Activated CD8-positive, alpha-beta memory T cell treated with anti-CD3 and anti-CD28 coated beads, Interleukin-2, amount 10 ng/mL, durations not matched to agents 7 days and 5 days (primary cell): Measurements from ENCODE around the gene ATG4A. TPM values are rescaled to one million over a fixed set of nuclear protein-coding genes. Genes with fewer than 3 reads are reported as not detected.

ENCODE experiments used
- ATAC-seq: fragments of 150-1000 bp; cut with Tn5 transposase; one replicate; pipeline ENCODE4 v1.10.0; 2021; ENCODE audit warnings: moderate library complexity
- CTCF ChIA-PET: fragments of 350-600 bp; sonication (Branson Sonifier 250); formaldehyde crosslinking; loops from one replicate; lab custom pipeline; 2021; ENCODE audit warnings: antibody characterized with exemption; lab: Charles Lee
- DNase-seq: peaks from one replicate; pipeline ENCODE4 v3.0.0-alpha.2; 2020
- H3K27ac Mint-ChIP-seq: one replicate; pipeline ENCODE4 v1.8.0; 2021; ENCODE audit warnings: mild to moderate bottlenecking, mixed read lengths
- H3K27me3 Mint-ChIP-seq: one replicate; pipeline ENCODE4 v1.8.0; 2021; ENCODE audit warnings: mixed read lengths
- H3K36me3 Mint-ChIP-seq: one replicate; pipeline ENCODE4 v1.8.0; 2021; ENCODE audit warnings: mild to moderate bottlenecking, mixed read lengths
- H3K4me1 Mint-ChIP-seq: one replicate; pipeline ENCODE4 v1.8.0; 2021; ENCODE audit warnings: mixed read lengths
- H3K4me3 Mint-ChIP-seq: one replicate; pipeline ENCODE4 v1.8.0; 2021; ENCODE audit warnings: mild to moderate bottlenecking, moderate library complexity, mixed read lengths
- H3K9me3 Mint-ChIP-seq: one replicate; pipeline ENCODE4 v1.8.0; 2022; ENCODE audit warnings: low read depth, mixed read lengths
- total RNA-seq, 2 experiments: library from RNA; stranded (reverse); gene quantifications; one replicate each; pipeline ENCODE4 v1.2.3, GENCODE V29; 2021

The ATG4A gene
- total RNA-seq, 2 experiments from 2014 or later, result 9.9 to 13.0 TPM

- Mint-ChIP-seq H3K4me1 (no peaks in the 10 kb centered on the region), H3K9me3 (no peaks in the 10 kb centered on the region), H3K27me3 (peaks cover 9% of the 10 kb centered on the region), H3K36me3 (no peaks in the 10 kb centered on the region), H3K27ac (no peak overlapping the region), H3K4me3 (no peak overlapping the region)
- DNase-seq, result no peak
- no peak for ATAC-seq
- CTCF ChIA-PET, result interaction anchor here (1.3 kb wide), 1 partner anchor 26 kb away, joined by 3 read pairs; no protein-coding TSS in a partner anchor
Observed at GRCh38 chrX:108199691-108200090, 108.1 kb downstream of the ATG4A start.

DNA sequence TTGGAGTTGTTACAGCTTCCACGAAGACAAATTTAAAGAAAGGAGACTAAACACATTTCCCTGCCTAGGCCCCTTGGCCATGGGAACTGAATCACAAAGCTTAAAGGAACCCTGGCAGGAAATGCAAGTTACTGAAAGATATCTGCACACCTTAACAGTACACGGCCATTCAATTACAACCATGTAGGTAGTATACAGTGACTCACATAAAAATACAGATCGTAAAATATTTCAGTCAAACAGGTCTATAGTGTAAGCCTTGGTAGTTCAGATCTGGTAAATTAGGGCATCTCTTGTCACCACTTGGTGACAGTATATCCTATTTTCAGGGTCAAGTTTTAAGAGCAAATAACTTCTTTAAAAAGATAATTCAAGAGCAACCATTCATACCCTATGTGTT is 112.0 kb downstream of the ATG4A start:
- DNase-seq (no peak), ATAC-seq (no peak)
- Mint-ChIP-seq H3K4me3 (no peak overlapping the region), H3K27me3 (peaks cover 19% of the 10 kb centered on the region), H3K27ac (no peak overlapping the region), H3K4me1 (no peaks in the 10 kb centered on the region), H3K36me3 (no peaks in the 10 kb centered on the region), H3K9me3 (no peaks in the 10 kb centered on the region)
- CTCF ChIA-PET, result interaction anchor here (1.6 kb wide), 1 partner anchor 183 kb away, joined by 3 read pairs; no protein-coding TSS in a partner anchor

Other genes with a start within 250 kb of the ATG4A start
- gene TEX13B, start 109.4 kb upstream of the ATG4A start, total RNA-seq, result not detected
- gene VSIG1, start 46.7 kb upstream of the ATG4A start, total RNA-seq, result under 1 TPM in 1 of 2 experiments, not detected in 1; 0.64 TPM
- 10 to 100 TPM; 29.9 to 31.1 TPM for gene PSMD10, start 236 bp upstream of the ATG4A start, total RNA-seq